CD4-positive, alpha-beta T cell treated with Interleukin-21 for 1 hour (primary cell): ENCODE measurements around the gene TNFSF15.

Experiments
- DNase-seq: peaks from one replicate; pipeline ENCODE4 v3.0.0-alpha.2; 2020

Gene TNFSF15

DNA sequence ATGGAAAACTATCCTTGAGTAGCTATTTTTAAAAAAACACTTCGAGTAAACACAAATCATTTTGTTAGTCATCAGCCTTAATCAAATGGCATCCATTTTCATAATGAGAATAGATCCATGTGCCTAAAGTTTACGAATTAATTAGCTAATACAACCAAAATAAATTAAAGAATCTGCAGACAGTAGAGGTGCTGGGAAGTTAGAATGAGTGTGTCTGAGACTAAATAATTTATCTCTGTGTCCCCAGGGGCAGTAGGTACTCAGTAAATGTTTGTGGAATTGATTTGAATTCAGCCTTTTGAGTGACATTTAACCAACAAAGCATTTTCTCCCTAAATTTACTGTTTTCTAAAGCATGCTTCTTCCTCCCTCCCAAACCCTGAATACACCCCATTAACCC, 18.6 kb downstream of the TNFSF15 start:
- DNase-seq, result no peak

DNA sequence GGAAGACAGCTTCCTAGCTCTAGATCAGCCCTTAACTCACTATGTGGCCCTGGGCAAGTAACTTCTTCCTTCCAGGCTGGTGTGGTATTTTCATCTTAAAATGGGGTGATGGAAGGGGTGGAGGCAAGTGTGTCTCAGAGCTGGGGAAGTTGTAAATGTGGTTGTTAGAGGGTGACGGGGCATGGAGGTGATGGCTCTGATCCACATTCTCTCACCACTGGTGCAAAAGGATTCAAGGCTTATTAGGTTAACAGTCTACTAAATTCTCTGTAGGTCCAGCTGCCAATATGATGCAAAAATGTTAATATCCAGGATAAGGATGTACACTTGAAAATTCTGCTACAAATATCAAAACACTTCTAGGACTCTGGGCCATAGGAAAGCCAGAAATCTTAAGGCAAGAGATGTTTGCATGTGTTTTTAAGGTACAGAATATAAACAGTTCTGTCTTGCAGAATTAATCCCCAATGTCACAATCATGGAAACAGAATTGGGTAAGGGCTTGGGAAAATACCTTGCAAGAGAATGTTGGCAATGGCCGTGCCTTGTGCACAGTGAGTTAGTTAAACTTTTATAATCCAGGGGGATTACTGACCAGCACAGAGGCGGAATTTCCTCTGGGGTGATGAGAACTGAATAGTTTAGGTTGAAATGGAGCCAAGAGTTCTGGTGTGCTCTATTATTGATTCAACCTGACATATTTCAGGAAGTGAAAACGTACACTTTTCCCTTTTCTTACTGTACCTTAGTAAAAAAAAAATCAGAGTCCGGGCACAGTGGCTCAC, 19.8 kb downstream of the TNFSF15 start:
- no peak for DNase-seq

DNA sequence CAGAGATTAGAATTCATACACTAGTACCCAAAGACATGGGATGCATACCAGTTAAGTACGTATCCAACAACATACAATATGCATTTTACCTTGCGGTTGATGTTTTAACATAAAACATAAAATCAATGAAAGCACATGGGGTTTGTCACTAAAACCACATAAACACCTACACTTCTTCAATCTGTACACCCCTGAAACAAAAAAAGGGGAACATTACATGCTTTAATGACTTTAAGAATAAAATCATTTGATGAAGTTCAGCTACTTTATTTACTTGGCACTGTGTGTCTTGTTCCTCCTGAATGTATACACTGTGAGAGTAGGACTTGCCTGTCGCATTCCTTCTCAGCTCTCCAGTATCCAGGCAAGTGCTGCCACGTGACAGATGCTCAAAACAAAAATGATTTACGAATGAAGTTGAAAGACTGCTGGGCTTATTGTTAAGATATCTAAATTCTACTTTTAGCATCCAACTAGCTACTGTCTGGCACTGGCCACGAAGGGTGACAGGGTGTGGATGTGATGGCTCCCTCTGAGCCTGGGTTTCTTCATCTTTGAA, 21.0 kb downstream of the TNFSF15 start:
- DNase-seq, result no peak

DNA sequence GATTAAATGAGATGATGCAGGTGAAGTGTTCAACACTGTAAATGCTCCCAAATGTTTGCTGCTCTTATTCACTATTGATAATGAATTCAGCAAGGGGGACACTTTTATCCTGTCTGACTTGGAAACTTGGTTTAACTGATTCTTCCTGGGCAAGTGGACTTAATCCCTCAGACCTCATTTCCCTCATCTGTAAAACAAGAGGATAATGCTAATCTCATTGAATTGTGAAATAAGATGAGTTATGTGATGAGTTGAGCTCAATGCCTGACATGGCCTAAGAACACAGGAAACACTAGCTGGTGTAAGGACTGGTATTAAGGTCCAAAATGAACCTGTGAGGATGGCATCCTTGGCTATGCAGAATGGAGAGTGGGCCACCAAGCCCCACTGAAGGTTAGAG, 23.3 kb downstream of the TNFSF15 start:
- no peak for DNase-seq

DNA sequence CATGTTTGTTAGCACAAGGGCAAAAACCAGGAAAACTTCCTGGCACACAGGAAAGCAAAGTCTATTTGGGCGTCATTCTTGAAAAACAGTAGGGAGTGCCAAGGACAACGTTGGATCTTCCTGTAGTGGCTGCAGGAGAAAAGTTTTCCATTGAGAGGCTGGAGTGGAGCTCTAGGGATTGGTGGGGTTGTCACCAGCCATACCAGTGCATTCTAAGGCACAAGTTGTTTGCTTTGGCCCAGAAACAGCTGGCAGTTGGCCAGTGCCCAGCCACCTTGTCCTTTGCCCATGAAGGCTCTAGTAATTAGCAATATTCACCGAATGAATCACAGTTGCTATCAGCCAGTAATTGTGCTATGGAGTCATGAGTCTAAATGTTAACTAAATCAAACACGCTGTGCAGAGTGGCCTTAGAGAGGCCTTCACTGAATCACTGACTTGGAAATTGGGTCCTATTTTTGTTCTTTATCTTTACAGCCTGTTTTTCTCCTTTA, 26.4 kb downstream of the TNFSF15 start:
- DNase-seq, result no peak

DNA sequence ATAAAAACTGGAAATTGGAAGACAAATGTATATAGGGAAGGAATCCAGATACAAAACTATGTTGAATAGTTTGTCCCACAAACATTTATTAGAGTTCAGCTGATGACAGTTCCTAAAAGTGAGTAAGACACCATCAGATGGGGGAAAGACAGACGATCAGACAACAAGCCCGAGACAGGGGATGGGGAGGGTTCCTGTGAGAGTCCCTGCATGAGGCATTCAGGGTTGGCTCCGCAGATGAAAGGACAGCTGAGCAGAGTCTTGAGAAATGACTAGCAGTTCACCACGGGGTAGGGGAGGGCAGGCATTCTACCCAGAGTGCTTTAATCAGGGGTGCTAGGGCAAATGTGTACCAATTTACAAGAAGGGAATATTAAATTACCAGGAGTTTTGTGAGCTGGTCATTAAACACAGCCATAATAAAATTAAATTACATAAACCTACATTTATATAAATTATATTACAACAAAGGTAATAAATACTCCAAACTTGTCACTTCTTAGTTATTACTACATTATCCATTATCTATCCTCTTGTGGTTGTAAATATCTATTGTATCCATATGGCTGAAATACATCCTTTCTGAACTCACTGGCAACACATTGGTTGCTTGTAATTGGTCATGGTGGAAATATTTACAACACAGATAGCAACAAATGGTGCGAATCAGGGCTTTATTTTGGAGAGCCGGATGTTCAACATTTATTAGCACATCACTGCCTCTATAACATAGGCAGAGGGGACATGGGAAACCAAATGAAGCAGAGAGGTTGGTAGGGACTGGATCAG, 27.8 kb downstream of the TNFSF15 start:
- peak; percentile 4 for DNase-seq

DNA sequence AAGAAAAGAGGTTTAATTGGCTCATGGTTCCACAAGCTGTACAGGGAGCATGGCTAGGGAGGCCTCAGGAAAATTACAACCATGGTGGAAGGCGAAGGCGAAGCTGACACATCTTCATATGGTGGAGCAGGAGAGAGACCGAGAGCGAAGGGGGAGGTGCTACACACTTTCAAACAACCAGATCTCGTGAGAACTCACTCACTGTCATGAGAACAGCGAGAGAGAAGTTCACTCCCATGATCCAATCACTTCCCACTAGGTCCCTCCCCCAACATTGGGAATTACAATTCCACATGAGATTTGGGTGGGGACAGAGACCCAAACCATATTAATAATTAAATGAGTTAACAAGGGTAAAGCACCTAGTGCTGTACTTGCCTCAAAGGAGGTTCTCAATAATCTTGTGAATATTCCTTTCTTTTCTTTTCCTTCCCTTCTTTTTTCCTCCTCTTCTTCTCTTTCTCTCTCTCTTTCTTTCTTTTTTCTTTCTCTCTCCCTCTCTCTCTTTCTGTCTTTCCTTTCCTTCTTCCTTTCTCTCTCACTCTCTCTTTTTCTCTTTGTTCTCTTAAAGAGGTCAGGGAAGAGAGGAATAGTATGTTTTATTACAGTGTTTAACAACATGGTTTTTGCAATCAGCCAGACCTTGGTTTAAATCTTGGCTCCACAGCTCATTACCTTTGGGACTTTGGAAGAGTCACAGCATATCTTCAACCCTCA, 29.0 kb downstream of the TNFSF15 start:
- no peak for DNase-seq

DNA sequence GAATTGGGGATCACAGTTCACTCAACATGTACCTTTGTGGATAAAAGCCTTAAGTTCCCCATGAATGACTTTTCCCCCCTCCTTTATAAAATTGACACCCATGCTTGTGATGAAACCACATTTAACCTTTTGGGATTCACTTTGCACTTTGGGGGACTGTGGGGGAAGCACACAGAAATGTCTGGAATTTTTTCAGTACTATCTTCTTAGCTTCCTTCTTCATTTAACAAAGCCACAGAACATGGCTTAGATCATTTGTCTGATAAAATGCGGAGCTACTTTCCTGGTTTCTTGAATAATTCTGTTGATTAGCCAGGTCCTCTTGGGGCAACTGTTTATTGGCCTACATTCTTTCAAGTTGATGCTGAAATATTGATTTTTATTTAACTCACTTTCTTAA, 29.9 kb downstream of the TNFSF15 start:
- DNase-seq, result no peak

DNA sequence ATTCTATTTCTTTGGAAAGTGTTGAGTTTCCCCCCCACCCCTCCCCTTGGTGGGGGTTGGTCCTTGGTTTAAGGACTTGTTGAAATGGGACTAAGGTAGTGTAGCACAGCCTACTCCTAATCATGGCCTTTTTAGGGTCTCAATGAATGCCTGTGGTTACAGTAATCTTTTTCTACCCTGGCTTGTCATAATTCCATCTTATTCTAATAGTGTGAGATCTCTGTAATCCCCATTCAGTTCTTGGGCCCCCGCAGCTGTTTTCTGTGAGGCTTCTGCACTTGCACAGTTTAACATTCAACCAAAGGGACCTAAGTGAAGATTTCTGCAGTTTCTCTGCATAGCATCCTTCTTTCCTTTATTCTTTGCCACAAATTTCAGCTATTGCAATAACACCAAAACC, 30.7 kb downstream of the TNFSF15 start:
- no peak for DNase-seq

DNA sequence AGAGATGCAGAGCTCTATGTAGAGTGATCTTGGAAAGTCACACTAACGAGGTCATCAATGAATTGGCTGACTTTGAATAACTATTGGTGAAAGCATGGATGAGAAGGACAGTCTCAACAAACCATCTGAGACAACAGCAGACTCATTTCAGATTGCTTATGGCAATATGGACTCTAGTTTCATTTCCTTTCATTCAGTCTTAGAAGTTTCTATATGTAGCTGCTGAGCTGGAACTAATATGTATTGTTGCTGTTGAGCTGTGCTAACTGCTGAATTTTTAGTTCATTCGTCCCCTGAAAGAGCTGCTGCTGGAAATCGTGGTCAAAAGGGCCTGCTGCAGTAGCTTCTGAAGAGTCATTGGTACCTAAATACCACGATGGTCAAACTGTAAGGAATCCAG, 31.3 kb downstream of the TNFSF15 start:
- DNase-seq, result no peak

DNA sequence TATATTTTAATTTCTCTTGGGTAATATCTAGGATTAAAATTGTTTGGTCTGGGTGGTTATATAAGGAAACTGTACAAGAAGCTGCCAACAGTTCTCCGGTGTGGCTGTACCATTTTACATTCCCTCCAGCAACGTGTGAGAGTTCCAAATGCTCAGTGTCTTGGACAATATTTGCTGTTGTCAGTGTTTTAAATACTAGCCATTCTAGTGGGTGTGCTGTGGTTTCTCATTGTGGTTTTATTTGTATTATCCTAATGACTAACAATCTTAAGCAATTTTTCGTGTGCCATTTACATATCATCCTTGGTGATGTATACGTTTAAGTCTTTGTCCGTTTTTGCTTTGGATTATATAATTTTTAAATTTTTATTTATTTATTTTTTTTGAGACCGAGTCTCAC, 34.0 kb downstream of the TNFSF15 start:
- no peak for DNase-seq

DNA sequence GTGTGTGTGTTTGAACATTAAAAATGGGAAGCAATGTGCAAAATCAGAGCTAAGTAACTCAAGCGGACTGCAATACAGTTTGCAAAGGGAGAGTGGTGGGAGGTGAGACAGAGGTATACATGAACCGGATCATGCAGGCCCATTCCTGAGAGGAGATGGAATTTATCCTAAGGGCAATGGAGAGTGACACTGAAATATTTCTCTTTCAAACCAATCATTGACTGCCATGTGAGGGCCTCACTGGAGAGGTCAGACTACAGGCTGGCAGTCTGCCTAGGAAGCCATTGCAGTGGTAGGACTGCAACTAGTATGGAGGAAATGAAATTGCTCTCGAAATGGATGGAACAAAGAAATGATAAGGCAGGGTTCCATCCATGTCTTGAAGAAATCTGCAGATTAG, 34.8 kb downstream of the TNFSF15 start:
- DNase-seq, result no peak

DNA sequence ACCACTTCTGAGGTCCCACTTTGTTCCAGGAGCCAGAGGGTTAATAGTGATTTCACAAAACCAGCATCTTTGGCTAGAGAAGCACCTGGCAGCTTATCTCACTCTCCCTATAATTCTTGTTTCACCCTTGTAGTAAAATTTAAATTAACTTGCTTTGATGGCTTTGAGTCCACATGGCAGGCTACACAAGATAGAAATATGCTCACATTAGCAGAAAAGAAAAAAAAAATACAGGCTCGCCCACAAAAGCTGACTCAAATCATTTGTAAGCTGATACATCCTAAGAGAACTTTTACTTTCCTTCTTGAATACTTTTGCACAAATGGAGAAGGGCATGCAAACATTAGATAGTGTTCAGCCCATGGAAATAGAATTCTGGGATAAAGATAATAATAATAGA, 36.2 kb downstream of the TNFSF15 start:
- no peak for DNase-seq

DNA sequence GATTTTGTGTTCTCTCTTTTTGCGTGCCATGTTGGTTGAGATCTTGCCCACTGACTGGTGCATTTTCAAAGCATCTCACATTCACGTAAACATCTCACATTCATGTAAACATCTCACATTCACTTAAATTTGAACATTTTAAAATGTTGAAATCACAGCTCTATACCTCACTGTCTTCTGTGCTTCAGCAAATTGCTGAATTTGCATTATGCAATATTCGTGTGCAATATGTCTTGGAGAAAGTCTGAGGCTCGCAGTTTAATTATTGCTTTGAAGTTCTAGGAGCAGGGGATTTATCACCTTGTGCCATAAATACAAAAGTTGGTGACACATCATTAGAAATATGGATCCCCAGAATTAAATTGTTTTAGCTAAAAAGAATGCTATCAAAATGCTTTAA, 42.6 kb downstream of the TNFSF15 start:
- no peak for DNase-seq

DNA sequence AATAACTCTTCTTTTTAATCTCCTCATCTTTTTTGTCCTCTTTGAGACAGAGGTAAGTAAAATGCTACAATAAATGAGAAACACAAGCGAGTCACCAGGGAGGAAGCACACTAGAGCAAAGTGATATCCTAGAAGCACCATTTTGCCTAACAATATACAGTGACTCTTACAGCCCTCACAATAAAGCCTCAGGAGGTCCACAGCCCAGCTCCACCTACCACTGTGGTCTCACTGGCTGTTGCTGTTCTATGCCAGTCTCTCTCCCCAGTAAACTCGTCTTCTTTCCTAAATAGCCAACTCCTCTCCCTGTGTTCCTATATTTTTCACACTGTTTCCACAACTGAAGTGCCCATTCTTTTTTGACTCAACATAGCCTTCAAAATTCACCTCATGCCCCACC, 44.3 kb downstream of the TNFSF15 start:
- DNase-seq, result no peak

DNA sequence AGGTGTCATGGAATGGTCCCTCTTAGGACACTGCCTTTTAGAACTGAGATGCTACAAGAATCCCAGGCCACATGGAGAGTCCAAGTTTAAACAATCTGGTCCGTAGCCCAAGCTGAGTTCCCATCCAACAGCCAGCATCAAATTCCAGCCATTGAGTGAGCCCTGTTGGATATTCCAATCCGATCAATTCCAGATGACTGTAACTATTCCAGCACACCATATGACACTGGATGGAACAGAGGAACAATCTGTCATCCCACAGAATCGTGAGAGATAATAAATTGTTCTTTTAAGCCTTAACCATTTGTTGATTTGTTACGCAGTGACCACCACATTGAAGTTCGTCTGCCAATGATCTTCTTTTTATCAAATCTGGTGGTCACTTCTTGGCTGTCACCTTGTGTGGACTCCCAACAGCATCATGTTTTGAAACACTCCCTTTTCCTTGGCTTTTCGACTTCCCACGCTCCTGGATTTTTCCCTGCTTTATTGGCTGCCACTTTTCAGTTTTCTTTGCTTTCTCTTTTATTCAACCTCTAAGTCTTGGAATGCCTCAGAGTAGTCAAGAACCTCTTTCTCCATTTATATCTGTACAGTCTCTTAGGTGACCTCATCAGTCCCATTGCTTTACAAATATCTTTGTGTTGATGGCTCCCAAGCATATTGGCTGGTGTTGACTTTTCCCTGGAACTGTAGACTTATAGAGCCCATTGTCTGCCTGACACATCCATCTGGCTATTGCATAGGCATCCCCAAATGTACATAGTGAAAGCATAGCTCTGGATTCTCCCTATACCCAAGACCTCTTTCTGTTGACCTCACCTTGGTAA, 46.1 kb downstream of the TNFSF15 start:
- DNase-seq, result no peak

DNA sequence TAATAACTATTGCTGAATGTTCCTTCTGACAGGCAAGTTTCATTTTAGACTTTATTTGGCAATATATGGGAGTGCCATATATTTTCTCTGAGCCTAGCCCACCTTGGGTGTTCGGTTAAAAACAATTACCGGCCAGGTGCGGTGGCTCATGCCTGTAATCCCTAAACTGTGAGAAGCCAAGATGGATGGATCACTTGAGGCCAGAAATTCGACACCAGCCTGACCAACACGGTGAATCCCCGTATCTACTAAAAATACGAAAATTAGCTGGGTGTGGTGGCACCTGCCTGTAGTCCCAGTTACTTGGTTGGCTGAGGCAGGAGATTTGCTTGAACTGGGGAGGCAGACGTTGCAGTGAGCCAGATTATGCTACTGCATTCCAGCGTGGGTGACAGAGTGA, 47.9 kb downstream of the TNFSF15 start:
- DNase-seq, result no peak

DNA sequence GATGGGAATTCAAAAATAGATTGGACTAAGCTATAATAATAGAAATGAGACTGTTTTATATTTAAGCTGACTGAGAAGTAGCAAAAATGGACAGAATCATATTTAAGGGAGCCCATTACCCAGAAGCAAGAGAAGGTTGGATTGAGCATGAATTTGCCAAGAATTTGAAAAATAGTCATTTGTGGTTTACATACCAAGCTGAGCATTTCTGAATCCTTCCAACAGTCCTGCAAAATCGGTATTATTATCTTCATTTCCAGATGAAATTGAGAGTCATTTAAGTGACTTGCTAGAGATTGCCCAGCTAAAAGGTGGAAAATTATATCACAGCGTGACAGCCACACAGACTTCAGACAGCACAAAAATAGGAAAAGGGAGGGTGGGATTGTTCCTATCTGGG, 48.4 kb downstream of the TNFSF15 start:
- DNase-seq, result no peak

DNA sequence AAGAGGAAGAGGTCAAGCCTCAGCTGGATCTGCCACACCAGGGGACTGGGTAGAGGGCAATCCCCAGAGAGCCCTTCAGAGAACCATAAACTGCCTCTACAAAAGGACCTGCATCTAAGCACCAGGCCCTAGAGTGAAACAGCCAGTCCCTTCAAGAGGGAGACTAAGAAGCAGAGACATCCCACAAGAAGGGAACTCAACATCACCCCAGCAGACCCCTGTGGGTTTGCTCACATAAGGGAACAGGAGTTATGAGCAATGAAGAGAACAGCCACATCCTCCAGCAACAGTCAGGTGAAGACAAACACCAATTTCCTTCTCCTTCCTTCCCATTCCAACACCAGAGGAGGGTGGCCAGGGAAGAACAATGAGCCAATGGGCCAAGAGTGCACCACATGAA, 48.9 kb downstream of the TNFSF15 start:
- DNase-seq, result no peak

DNA sequence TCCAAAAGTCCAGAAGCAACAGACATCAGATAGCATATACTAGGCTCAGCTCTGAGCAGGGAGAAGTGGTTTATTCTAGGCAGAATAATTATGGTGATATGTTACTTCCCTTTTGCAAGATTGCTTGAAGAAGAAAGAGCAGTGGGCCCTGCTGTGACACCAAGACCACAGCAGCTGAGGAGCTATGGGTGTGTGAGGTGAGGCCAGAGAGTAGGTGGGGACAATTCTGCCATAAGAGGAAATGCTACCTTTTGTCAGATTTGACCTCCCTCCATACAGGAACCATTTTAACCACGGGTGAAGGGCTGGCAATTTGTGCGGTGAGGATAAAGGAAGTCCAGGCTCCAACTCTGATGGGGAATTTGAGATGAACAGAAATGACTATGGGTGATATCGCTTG, 51.3 kb downstream of the TNFSF15 start:
- no peak for DNase-seq

DNA sequence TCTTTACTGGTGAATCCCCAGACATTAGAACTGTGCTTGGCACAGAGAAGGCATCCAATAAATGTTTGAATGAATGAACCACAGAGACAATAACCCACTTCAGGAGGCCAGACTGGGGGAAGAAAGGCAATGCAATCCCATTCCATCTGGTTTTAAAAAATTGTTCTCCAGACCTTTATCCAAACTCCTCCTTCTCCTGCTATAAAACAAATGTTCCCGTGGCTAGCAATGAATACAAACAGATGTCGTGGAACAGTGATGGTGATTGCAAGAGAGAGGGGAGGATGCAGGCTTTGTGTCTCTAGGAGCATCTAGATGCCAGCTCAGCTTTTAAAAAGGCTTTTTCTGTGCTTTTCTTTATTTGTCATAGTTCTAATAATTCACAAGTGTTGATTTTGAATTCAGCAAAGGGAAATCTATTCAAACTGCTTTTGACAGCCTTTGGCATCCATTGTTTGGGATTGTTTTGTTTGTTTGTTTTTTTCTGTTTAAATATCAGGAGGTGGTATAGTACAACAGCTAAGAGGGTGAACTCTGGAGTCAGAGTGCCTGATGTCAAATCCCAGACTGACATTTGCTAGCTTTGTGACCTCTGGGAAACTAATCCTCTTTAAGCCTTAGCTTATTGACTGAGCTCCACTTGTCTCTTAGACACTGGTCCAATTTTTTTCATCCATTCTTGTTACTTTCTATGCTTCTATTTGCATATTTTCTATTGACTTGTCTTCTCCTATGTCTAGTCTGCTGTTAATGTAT, 59.1 kb downstream of the TNFSF15 start:
- no peak for DNase-seq
